ENCODE measurements around the gene CRKL.
A peak's percentile ranks its signal among the peaks of the same experiment; 100 is the strongest.

The CRKL gene

DNA sequence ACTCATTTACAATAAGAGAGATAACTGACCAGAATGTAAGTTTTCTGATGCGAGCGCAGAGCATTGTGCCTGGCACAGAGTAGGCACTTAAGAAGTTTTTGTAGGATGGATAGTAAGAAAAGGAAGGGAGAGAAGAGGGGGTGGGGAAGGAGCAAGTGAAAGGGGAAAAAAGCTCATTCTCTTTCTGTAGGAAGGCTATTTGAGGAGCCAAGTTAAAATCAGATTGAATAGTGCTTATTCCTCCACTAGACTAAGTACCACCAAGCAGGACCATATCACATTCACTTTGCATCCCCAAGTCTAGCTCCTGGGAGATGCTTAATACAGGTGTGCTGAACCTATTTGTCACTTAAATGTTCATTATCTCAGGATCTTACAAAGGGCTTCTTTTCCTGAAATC is 14.1 kb upstream of the CRKL start (continued):
- TF ChIP-seq SCRT2 (tag by site-specific recombination; IDR thresholded peaks at IDR 0.05), result no peak
- TF ChIP-seq PRDM6 (tag by site-specific recombination; IDR thresholded peaks at IDR 0.05), result no peak
- TF ChIP-seq ATF2 (tag by site-specific recombination; IDR thresholded peaks at IDR 0.05; ENCODE audit: low read depth), result no peak
- TF ChIP-seq PRDM1 (tag by site-specific recombination; IDR thresholded peaks at IDR 0.05), result no peak
- TF ChIP-seq ZNF654 (tag by site-specific recombination; IDR thresholded peaks at IDR 0.05; ENCODE audit: low read depth), result no peak
- TF ChIP-seq, protein P1, sequence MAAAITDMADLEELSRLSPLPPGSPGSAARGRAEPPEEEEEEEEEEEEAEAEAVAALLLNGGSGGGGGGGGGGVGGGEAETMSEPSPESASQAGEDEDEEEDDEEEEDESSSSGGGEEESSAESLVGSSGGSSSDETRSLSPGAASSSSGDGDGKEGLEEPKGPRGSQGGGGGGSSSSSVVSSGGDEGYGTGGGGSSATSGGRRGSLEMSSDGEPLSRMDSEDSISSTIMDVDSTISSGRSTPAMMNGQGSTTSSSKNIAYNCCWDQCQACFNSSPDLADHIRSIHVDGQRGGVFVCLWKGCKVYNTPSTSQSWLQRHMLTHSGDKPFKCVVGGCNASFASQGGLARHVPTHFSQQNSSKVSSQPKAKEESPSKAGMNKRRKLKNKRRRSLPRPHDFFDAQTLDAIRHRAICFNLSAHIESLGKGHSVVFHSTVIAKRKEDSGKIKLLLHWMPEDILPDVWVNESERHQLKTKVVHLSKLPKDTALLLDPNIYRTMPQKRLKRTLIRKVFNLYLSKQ (tag by site-specific recombination; IDR thresholded peaks at IDR 0.05; ENCODE audit: borderline replicate concordance), result no peak
- no peak for TF ChIP-seq ZNF521 (tag by site-specific recombination; IDR thresholded peaks at IDR 0.05)
- no peak for TF ChIP-seq HOXD13 (CRISPR knock-in tag; IDR thresholded peaks at IDR 0.05; ENCODE audit: borderline replicate concordance)
- no peak for TF ChIP-seq ZNF747 (tag by site-specific recombination; IDR thresholded peaks at IDR 0.05)
- no peak for TF ChIP-seq PATZ1 (tag by site-specific recombination; IDR thresholded peaks at IDR 0.05)

- Histone ChIP-seq H3K9me3 (ENCODE audit: control insufficient read depth, insufficient read depth, low read depth, low read length) (no peaks in the 10 kb centered on the region), H3K36me3 (ENCODE audit: control insufficient read depth in 2 of 2, insufficient read depth in 1 of 2, low read length in 2 of 2) (no peaks in the 10 kb centered on the region), H3K27ac (ENCODE audit: extremely low read depth, low read depth, low read length) (no peak overlapping the region), H3K4me3 (ENCODE audit: low read depth, low read length) (no peak overlapping the region), H3K4me1 (ENCODE audit: control insufficient read depth, insufficient read depth, low read length) (no peaks in the 10 kb centered on the region)
- POLR2A ChIA-PET, result no interaction called here
- CTCF ChIA-PET, result interaction anchor here (0.8 to 3.7 kb wide), 5 partner anchors 13 to 120 kb away, joined by 3 to 17 read pairs (median 6); partner anchors contain the start of gene CRKL
- TF ChIP-seq SP7 (tag by site-specific recombination; IDR thresholded peaks at IDR 0.05) (no peak; the same call in 1 of the 2 replicates), ZNF629 (tag by site-specific recombination; IDR thresholded peaks at IDR 0.05) (peak; percentile 95), ZNF76 (tag by site-specific recombination; IDR thresholded peaks at IDR 0.05; ENCODE audit: borderline replicate concordance, low read depth) (no peak), ZNF248 (tag by site-specific recombination; IDR thresholded peaks at IDR 0.05) (no peak), ZNF521 (tag by site-specific recombination; IDR thresholded peaks at IDR 0.05) (no peak), ELK4 (IDR thresholded peaks at IDR 0.05; ENCODE audit: borderline replicate concordance, low read depth, low read length) (no peak), YY2 (tag by site-specific recombination; IDR thresholded peaks at IDR 0.05) (no peak), ATF2 (tag by site-specific recombination; IDR thresholded peaks at IDR 0.05; ENCODE audit: low read depth) (peak; percentile 89), ZBTB8A (tag by site-specific recombination; IDR thresholded peaks at IDR 0.05) (no peak), ZNF26 (tag by site-specific recombination; IDR thresholded peaks at IDR 0.05) (no peak), ZNF514 (tag by site-specific recombination; IDR thresholded peaks at IDR 0.05) (no peak), ZNF530 (tag by site-specific recombination; IDR thresholded peaks at IDR 0.05; ENCODE audit: low read depth) (no peak), PRDM1 (tag by site-specific recombination; IDR thresholded peaks at IDR 0.05) (no peak)
- TF ChIP-seq, protein P2, sequence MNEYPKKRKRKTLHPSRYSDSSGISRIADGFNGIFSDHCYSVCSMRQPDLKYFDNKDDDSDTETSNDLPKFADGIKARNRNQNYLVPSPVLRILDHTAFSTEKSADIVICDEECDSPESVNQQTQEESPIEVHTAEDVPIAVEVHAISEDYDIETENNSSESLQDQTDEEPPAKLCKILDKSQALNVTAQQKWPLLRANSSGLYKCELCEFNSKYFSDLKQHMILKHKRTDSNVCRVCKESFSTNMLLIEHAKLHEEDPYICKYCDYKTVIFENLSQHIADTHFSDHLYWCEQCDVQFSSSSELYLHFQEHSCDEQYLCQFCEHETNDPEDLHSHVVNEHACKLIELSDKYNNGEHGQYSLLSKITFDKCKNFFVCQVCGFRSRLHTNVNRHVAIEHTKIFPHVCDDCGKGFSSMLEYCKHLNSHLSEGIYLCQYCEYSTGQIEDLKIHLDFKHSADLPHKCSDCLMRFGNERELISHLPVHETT (tag by site-specific recombination; IDR thresholded peaks at IDR 0.05), result no peak
These were observed 12.9 kb upstream of the CRKL start for GRCh38 chr22:20904008-20904979.

All from HEK293 (cell line).